T-helper 2 cell (primary cell): ENCODE measurements around the gene SPINK8.

Experiments used
- DNase-seq, 5 experiments: peaks; one replicate each; pipeline versions ENCODE4 v3.0.0 to v3.0.0-alpha.2; 2012 to 2022

Gene SPINK8

DNA sequence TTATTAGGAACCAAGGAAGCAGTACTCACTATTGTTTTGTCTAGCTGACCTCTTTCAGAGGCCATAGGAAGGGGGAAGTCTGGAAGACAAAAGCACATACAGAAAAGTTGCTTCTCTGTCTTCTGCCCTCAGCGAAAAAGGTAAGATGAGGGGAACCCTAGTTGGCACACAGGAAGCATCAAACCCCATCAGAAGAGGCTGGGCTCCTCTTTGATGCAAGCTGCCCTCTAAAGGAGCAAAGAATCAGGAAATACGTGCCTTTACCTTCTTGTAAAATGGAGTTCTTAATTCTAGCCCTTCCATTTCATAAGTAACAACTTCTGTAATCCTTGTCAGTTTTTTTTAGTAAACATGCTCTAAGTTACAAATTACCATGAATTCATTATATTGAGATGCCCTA, 12.5 kb downstream of the SPINK8 start:
- peak in 1 of 5 experiments; percentile 23 for DNase-seq

DNA sequence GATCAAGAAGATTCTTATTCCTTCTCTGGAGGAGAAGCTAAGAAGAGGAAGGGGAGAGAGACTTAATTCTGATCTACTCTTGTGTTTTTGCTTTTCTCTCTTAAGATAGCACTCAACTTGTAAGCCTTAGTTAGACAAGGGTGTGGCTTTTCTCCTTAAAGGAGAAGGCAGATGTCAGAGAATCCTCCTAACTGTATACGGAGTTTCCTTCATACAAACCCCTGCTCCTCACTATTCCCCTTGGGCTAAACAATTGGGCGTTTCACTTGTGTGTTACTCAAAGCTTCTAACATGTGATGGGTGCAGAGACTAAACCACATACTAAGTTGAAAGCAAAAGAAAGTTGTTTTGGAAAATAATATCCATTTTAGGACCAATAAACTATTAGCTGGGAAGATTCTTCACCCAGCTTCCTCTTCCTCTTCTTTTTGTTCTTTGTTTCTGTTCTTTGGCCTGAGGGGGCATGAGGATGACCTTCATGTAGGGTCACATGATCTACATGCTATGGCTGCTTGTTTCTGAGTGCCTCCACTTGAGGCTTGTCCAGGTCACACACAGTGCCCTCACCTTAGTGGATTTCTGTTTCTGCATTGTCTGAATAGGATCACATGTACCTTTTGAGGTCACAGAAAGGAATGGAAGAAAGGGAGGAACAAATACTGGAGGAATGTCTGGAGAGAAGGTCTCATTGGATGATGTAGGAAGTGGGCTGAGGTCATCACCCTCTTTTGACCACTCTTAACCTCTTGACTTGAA, 14.6 kb downstream of the SPINK8 start:
- DNase-seq, result no peak

DNA sequence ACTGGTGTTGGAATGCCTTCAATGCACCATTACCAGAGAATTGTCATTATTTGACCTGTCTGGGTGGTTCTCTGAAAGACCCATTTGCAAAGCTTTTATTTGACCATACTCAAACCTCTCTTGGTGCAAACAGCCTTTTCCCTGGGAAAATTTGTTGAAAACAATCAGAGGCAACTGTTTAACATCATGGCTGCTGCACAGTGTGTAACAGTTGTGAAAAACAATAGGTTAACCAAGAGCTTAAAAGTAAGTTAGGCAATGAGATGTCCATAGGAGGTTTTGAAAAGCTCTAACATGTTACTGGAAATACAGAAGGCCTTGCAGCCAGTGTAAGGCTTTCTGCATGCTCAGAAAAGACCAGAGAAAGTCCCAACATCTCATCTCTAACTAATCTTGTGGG, 18.9 kb downstream of the SPINK8 start:
- DNase-seq, result no peak

DNA sequence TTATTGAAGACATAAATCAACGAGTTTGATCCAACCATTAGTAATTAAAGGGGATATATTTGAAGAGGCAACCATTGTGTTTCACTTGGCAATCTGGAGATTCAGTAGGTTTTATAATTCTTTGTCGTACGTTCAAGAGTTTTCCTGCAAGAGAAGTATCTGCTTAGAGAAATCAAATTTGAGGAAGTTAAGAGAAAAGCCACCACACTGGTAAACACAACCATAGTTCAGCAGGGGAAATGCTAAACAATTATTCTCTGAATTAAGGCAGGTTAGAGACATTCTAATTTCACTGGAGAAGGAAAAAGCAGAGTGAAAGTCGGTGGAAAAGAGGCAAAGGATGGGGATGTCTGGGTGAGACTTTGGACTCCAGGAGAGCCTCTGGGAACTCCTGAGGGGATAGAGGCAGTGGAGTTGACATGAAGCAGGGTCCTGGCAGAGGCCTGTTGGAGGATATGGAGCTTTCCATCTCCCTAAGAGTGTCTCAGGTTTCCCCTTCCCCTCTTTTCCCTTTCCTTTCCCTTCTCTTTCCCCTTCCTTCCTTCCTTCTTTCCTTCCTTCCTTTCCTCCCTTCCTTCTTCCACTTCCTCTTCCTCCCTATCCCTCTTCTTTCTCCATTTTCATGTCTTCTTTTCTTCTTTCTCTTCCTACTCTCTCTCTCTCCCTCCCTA, 26.5 kb downstream of the SPINK8 start:
- DNase-seq, result no peak

DNA sequence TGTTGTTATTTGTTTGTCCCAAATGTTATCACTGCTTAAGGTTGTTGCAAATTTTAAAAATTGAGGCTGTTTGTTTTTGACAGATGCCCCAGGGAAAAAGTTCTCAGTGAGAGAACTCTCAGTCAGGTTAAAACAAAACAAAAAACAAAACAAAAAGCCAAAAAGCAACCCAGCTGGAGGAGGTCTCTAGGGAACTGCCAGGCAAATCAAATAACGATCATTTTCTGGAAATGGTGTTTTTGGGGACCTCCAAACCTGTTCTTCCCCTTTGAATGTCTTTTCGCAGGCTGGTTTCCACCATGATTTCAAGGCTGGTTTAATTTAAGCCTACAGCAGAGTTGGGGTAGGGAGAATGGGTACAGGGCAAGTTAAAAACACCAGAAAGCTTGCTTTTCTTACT, 27.2 kb downstream of the SPINK8 start:
- DNase-seq, result no peak

DNA sequence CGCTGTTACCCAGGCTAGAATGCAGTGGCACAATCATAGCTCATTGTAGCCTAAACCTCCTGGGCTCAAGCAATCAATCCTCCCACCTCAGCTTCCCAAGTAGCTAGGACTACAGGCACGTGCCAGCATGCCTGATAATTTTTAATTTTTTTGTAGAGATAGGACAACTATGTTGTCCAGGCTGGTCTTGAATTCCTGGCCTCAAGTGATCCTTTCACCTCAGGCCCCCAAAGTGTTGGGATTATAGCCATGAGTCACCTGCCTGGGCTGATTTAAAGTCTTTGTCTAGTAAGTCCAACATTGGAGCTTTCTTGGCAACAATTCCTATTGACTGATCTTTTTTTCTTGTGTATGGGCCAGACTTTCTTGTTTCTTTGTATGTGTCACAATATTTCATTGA, 28.1 kb downstream of the SPINK8 start:
- DNase-seq, result no peak

DNA sequence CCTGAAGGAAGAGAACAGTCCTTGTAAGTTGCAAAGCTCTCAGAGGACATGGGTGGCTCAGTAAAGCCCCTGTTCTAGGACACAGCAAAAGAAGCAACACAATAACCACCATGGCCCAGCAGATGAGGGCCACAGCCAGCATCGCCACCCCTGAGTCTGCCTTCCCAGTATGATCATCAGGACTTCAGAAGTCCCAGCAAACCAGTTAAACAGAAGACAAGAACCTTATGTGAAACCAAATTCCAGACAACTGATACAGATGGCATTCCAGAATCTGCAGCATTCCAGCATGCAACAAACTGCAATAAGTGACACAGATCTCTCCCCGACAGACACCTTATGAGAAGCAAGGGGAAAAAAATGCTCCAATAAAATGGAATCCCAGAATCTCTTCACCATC, 30.4 kb downstream of the SPINK8 start:
- no peak for DNase-seq

DNA sequence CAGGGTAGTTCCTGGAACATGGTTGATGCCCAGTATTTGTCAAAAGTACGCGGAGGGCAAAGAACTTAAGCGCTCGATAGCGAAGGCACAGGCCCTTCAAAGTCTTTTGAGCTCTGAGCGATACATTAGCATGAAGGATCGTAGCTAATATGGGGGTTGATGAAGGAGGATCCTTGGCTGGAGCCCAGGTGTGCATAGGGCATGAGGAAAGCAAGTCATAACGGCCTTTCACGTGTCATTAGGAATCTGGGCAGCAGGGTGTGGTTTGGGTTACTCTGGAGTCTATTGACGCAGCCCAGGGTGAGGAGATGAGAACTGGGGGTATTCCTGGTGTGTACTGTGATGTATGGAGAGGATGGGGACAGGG, 31.7 kb downstream of the SPINK8 start:
- peak in 2 of 5 experiments; percentile 2 to 3 for DNase-seq

DNA sequence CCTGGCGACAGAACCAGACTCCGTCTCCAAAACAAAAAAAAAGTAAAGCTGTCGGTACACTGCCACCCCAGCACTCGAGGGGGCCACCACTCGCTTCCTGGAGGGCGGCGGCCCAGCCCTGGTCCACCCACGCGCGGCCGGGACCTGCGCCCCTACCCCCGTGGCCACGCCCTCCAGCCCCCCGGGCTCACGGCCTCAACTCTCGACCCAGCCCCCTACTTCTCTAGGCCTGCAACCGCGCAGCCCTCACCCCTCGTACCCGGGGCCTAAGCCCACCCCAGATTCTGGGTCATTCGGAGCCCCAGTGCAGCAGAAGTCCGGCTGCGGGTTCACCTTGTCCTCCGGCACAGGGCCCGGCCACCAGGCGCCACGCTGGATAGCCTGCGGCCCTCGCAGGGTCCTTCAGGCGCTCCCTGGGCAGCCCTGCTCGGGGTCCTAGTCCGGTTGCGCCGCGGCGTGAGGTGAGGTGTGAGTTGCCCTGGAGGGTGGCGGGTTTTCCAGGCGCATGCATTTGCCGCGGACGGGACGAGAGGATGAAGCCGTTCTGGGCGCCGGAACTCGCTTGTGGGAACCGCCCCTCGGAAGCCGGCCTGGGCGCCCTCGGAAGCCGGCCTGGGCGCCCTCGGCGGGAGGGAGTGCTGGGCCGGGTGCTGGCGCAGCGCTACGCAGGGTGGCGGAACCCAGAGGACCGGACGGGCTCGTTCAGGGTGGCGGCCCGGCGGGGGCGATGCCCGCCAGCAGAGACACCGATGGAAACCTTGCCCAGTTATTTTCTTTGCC, 32.3 kb downstream of the SPINK8 start, which contains the start of gene NME6:
Gene NME6, minus strand, starts transcription at position 348 of the 780 bp plus-strand sequence.
- peak; percentile 71 to 91 (median 81) for DNase-seq

DNA sequence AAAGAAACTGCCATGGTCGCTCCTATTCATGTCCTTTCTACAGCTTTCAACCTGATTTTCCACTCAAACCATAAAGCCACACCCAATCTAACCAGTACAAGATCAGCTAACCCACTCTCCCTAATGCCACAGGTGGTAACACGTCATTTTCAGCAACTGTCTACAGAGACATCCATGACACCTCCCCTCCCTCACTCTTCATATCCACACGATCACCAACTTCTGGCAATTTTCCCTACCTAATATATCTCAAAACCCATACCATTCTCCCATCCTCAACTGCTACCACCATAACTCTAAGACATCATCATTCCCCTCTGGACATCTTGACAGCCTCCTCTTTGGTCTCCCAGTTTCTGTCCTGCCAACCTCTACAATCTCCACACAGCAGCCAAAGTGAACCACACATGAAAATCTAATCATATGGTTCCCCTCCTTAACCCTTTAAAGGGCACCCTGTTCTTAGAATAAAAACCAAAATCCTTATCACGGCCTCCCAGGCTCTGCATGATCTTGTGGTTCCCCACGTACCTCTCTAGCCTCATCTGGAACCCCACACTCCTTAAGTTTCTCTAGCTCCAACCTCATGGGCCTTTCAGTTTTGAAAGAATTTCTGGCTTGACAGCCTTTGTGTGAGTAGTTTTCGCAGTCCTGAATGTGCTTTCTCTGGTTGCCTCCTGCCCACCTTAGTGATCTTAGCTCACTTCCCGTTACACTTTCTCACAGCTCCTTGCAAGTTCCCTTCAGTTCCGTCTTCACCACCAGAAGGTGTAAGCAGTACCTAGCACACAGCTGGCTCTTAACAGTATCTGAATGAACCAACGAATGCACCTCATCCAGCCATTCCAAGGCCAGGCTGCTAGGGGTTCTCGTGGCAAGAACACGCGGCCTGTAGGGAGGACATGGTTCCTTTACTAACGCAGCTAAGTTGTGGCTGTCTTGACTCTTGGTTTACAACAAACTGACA, 33.4 kb downstream of the SPINK8 start:
- DNase-seq, result peak in 2 of 5 experiments; percentile 32 to 74

DNA sequence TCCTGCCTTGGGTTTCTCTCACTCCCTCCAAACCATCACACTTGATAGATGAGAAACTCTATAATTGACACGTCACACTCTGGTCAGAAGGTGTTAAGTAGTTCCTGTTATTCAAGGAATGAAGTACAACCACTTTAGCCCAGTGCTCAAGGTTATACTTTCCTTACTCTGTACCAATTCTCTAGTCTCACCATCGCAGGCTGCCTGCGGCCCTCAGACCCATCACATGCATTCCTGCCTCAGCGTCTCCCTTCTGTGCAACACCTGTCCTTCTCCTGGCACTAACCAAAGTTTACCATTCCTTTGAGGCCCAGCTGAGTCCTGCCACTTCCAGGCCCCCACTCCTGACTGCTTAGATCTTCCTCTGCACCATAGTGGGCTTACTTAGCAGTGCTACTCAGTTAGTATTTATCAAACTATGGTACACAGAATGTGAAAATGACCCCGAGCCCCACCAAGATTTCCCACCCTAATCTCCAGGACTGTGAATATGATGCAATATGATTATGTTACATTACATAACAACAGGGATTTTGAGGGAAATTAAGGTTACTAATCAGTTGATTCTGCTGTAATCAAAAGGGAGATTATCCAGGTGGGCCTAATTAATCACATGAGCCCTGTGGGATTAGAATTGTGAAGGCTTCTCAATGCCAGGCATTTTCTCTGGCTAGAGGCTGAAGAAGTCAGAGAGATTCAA, 36.2 kb downstream of the SPINK8 start:
- DNase-seq, result no peak

DNA sequence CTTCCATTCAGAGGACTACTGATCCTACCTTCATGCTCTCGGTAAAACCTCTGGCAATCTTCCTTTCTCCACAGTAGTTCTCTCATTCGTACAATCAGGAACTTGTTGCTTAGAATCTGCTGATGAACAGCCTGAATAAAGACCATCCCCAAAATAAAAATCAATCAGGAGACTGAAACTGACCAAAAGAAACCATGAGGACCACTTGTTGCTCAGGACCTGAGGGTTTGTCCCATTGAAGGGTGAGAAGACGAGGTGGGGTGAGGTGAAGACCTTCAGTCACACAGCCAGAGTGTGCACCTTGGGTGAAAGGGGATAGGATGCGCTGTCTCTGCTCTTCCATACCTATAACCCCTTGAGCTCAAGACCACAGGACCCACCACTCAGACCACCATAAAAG, 36.8 kb downstream of the SPINK8 start:
- no peak for DNase-seq

DNA sequence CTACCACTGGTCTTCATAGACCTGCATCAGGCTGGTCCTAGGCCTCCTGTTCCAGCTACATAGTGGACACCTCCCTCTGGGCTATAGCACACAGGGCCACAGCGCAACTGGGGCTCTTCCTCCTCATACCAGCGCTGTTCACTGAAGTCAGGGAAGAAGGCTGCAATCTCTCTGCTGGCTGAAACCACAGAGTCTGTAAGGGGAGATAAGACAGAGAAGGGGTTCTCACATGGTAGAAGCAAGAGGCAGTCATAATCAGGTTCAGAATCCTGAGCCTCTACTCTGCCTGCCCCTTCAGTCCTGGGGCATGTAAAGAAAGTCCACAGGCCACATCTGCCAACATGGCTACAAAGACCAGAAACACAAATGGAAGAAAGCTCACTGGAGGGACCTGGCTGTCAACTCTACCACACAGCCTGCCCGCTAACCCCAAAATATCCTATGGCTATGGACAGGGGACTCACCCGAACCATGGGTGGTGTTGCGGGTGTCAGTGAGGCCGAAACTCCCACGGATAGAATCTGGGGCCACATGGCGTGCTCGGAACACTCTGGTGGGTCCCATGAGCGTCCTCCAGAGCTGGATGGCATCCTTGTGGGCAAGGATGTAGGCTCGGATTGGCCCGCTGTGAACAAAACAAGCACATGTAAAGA, 38.7 kb downstream of the SPINK8 start:
- no peak for DNase-seq

DNA sequence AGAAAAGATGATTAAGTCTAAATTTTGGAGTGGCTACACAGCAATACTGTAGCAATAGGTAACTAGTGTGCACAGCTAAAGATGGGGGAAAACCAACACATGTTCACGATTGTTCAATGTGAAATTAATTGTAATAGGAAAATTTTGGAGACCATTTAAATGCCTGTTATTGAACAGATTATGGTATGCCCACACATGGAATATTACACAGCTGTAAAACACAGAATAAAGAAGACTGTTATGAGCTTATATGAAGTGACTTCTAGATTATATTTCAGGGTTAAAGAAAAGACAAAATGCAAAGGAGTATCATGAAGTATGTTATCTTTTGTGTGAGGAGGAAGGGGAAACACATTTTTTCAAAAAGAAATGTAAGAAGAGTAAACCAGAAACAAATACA, 43.8 kb downstream of the SPINK8 start:
- no peak for DNase-seq

DNA sequence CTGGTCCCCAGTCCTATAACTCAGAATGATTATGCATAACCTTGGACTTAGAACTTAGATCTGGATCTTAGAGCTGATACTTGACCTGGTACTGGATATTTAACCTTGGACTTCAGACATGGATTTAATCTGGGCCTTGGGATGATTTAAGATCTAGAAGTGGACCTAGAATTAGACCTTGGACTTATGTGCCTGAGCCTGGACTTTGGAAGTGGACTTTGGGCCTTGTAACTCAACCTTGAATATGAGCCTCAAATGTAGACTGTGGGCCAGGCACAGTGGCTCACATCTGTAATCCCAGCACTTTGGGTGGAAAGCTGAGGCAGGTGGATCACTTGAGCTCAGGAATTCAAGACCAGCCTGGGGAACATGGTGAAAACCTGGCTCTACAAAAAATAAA, 46.4 kb downstream of the SPINK8 start:
- no peak for DNase-seq

DNA sequence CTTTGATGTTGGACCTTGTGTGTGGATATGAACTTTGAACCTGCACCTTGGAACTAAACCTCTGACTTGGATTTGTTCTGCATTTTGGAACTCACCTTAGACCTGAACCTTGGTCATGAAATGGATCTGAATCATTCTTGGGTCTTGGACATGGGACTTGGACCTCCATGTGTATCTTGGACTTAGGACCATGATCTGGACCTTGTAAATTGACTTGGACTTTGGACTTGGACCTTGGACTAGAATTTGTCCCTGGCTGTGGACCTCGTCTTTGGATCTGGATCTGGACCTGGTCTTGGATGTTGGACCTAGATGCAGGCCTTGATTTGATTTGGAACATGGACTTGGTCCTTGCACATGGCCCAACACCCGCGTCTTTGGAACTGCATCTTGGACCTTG, 47.2 kb downstream of the SPINK8 start:
- DNase-seq, result no peak

DNA sequence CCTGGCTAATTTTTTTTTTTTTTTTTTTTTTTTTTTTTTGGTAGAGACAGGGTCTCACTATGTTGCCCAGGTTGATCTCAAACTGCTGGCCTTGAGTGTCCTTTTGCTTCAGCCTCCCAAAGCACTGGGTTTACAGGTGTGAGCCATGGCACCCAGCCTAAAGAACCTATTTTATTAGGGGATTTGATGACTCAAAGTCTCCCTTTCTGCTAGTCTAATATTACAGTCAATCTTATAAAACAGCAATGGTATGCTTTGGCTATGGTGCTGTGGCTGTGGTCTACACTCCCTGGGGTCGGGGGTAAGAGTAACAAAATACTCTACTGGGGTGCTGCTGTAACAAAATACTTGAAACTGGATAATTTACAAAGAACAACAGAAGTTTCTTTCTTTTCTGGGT, 47.8 kb downstream of the SPINK8 start:
- no peak for DNase-seq

DNA sequence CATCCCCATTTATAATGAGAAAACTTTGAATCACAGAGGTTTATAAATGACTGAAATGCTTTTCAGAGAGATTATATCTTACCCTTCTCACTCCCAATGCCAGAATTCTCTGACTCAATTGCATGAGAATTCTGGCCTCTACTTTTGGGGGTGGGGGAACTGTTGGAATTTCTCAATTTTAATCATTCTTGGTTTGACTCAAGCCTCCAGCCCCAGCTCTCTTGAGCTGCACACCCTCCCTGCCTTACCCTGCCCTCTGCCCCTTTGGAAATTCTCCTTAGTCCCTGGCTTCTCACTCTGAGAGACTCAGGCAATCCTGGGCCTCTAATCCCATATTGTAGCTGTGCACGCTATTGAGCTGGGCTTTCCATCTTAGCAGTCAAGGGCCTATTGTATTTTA, 48.3 kb downstream of the SPINK8 start:
- no peak for DNase-seq

DNA sequence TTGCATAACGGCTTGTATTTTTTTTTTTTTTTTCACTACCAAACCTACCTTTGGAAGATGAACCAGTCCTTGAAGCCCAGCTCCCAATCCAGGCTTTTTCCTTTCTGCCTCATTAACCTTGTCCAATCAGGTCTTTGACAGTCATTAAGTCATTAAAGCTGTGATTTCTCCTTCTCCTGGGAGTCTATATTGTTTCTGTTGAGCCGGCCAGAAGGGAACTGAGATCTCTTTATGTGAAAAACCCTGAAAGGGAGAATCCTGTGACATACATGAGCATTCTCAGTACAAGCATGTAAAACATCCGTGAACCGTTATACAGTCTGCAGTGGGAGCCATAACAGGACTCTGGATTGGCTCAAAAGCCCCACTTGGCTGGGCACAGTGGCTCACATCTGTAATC, 52.6 kb downstream of the SPINK8 start:
- DNase-seq, result no peak

DNA sequence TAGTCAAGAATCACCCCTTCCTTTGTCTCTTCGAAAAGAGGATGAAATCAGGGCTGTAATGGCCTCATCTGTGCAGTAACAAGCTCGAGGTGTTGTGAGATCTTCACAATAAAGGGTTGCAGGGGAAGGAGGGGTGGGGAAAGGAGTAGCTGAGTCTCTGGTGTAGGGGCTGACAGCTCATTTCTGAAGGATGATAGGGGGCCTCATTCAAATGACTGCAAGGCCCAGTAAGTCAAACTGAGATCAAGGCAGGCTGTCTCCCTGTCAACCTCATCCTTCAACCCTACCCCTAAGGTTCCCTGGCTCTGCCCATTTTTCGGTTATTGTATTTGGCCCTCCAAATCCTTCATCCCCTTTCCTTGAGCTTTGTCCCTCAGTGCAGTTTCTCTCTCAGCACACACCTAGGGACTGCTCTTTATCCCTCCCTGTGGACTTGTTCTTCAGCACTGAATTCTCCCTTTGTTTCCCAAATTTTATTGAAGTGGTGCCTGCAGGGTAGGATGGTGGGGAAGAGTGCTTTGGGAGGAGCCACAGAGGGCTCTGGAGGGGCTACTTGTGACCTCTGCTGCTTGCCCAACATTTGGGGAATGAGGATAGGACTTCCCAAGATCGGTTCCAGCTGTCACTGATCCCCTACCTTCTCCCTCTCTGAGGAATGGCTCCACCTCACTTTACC, 54.4 kb downstream of the SPINK8 start:
- no peak for DNase-seq
